Fibroblast of the conjunctiva (primary cell): ENCODE measurements around the gene CHCHD6.
"Not testable (repeated sequence)": the region's sequence is repeated elsewhere in the genome, so short reads cannot be mapped to it uniquely, and the experiment has no call there.

Experiments used
- DNase-seq: peaks from one replicate; pipeline ENCODE4 v3.0.0-alpha.2; 2010; ENCODE audit warnings: low read depth

CHCHD6 gene

GRCh38 chr3:126766653-126767052, 62.6 kb downstream of the CHCHD6 start:
- DNase-seq = no peak

GRCh38 chr3:126768903-126769302, 64.9 kb downstream of the CHCHD6 start:
- DNase-seq = no peak

- no peak for DNase-seq
Observed at GRCh38 chr3:126770096-126770495, 66.1 kb downstream of the CHCHD6 start.

- no peak for DNase-seq
Observed at GRCh38 chr3:126773167-126773566, 69.1 kb downstream of the CHCHD6 start.

GRCh38 chr3:126773783-126774182, 69.7 kb downstream of the CHCHD6 start:
- no peak for DNase-seq

GRCh38 chr3:126777366-126777765, 73.3 kb downstream of the CHCHD6 start:
- DNase-seq = no peak

- DNase-seq = no peak
Observed at GRCh38 chr3:126780666-126781065, 76.6 kb downstream of the CHCHD6 start.

- no peak for DNase-seq
Observed at GRCh38 chr3:126781406-126781805, 77.4 kb downstream of the CHCHD6 start.

- peak; percentile 80 for DNase-seq
Observed at GRCh38 chr3:126781889-126782491, 78.0 kb downstream of the CHCHD6 start.

GRCh38 chr3:126782536-126782935, 78.5 kb downstream of the CHCHD6 start:
- DNase-seq = peak; percentile 85

- no peak for DNase-seq
Observed at GRCh38 chr3:126784254-126784653, 80.2 kb downstream of the CHCHD6 start.

GRCh38 chr3:126791320-126791719, 87.3 kb downstream of the CHCHD6 start:
- DNase-seq = not testable (repeated sequence)

- DNase-seq = no peak
Observed at GRCh38 chr3:126792998-126793397, 89.0 kb downstream of the CHCHD6 start.

- no peak for DNase-seq
Observed at GRCh38 chr3:126797563-126797962, 93.5 kb downstream of the CHCHD6 start.

- DNase-seq = no peak
Observed at GRCh38 chr3:126798521-126798920, 94.5 kb downstream of the CHCHD6 start.

GRCh38 chr3:126799099-126799498, 95.1 kb downstream of the CHCHD6 start:
- DNase-seq = no peak

- not testable (repeated sequence) for DNase-seq
Observed at GRCh38 chr3:126801312-126801711, 97.3 kb downstream of the CHCHD6 start.

GRCh38 chr3:126807795-126808194, 103.8 kb downstream of the CHCHD6 start:
- no peak for DNase-seq

- no peak for DNase-seq
Observed at GRCh38 chr3:126811530-126811929, 107.5 kb downstream of the CHCHD6 start.

- no peak for DNase-seq
Observed at GRCh38 chr3:126816298-126816697, 112.3 kb downstream of the CHCHD6 start.

- DNase-seq = no peak
Observed at GRCh38 chr3:126816986-126817777, 113.1 kb downstream of the CHCHD6 start.

- DNase-seq = no peak
Observed at GRCh38 chr3:126817781-126818180, 113.7 kb downstream of the CHCHD6 start.

GRCh38 chr3:126818400-126819095, 114.5 kb downstream of the CHCHD6 start:
- no peak for DNase-seq
